Measurements from ENCODE around the gene GJA4.

GRCh38 chr1:34787461-34788420 lies 5.1 kb upstream of the GJA4 start:
- TF ChIP-seq ZNF692 (tag by site-specific recombination; IDR thresholded peaks at IDR 0.05) (no peak), ZNF132 (tag by site-specific recombination; IDR thresholded peaks at IDR 0.05; ENCODE audit: borderline replicate concordance) (no peak), KLF10 (tag by site-specific recombination; IDR thresholded peaks at IDR 0.05) (no peak), ZNF274 (IDR thresholded peaks at IDR 0.05; ENCODE audit: low read length) (no peak), ZNF274 (tag by site-specific recombination; IDR thresholded peaks at IDR 0.05; ENCODE audit: borderline replicate concordance) (no peak), ZNF416 (tag by site-specific recombination; IDR thresholded peaks at IDR 0.05) (no peak), ZBTB7A (tag by site-specific recombination; IDR thresholded peaks at IDR 0.05; ENCODE audit: low read depth) (no peak), ZNF354C (tag by site-specific recombination; IDR thresholded peaks at IDR 0.05; ENCODE audit: borderline replicate concordance, low read depth) (no peak), ZNF24 (tag by site-specific recombination; IDR thresholded peaks at IDR 0.05) (no peak), ZNF639 (tag by site-specific recombination; IDR thresholded peaks at IDR 0.05) (no peak)
- TF ChIP-seq, protein P1, sequence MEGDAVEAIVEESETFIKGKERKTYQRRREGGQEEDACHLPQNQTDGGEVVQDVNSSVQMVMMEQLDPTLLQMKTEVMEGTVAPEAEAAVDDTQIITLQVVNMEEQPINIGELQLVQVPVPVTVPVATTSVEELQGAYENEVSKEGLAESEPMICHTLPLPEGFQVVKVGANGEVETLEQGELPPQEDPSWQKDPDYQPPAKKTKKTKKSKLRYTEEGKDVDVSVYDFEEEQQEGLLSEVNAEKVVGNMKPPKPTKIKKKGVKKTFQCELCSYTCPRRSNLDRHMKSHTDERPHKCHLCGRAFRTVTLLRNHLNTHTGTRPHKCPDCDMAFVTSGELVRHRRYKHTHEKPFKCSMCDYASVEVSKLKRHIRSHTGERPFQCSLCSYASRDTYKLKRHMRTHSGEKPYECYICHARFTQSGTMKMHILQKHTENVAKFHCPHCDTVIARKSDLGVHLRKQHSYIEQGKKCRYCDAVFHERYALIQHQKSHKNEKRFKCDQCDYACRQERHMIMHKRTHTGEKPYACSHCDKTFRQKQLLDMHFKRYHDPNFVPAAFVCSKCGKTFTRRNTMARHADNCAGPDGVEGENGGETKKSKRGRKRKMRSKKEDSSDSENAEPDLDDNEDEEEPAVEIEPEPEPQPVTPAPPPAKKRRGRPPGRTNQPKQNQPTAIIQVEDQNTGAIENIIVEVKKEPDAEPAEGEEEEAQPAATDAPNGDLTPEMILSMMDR (tag by site-specific recombination; IDR thresholded peaks at IDR 0.05), result no peak
- TF ChIP-seq, protein P2, sequence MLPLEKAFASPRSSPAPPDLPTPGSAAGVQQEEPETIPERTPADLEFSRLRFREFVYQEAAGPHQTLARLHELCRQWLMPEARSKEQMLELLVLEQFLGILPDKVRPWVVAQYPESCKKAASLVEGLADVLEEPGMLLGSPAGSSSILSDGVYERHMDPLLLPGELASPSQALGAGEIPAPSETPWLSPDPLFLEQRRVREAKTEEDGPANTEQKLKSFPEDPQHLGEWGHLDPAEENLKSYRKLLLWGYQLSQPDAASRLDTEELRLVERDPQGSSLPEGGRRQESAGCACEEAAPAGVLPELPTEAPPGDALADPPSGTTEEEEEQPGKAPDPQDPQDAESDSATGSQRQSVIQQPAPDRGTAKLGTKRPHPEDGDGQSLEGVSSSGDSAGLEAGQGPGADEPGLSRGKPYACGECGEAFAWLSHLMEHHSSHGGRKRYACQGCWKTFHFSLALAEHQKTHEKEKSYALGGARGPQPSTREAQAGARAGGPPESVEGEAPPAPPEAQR (tag by site-specific recombination; IDR thresholded peaks at IDR 0.05), result no peak

Data from HEK293 (cell line).